AG10803 (cell line): Measurements from ENCODE around the gene DDX47.

Source experiments
- DNase-seq: peaks from one replicate; pipeline ENCODE4 v3.0.0; 2010; ENCODE audit warnings: low read depth
- H3K4me3 ChIP-seq: 2 replicates; pipeline ENCODE4 v1.5.1; 2011; ENCODE audit warnings: mild to moderate bottlenecking, low read length, control low read depth
- TF ChIP-seq, protein P1 (sequence below): conservative IDR thresholded peaks from 2 replicates; pipeline ENCODE4 v1.5.1; 2011; ENCODE audit warnings: mild to moderate bottlenecking, low read length, control low read depth, inconsistent platforms

Gene DDX47

DNA sequence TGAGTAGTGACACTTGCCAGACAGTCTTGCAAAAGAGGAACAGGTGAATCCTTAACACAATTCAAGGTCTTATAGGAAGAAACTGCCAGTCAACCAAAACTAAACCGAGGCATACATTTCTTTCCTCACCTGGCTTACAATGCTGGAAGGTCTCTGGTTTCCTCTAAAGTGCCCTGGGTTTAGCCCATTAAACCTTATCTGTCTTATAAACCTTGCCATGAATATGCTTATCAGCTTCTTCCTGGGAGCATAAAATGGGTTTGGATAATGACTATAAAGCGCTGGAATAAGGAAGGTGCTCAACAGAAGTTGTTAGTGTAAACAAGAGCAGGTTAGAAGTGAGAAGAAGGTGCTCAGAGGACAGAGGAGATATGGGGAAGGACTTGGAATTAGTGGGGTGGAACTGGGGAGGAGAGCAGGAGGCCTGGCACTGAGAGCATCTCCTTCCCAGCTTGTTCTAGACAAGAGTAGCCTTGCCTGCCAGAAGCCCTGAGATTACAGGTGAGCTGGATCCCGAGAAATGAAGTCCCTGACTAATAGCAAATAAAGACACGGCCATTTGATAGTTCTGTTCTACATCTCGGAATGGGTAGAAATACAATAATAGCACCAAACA is 64.1 kb downstream of the DDX47 start:
- H3K4me3 ChIP-seq: no peak overlapping the region
- TF ChIP-seq, protein P1, sequence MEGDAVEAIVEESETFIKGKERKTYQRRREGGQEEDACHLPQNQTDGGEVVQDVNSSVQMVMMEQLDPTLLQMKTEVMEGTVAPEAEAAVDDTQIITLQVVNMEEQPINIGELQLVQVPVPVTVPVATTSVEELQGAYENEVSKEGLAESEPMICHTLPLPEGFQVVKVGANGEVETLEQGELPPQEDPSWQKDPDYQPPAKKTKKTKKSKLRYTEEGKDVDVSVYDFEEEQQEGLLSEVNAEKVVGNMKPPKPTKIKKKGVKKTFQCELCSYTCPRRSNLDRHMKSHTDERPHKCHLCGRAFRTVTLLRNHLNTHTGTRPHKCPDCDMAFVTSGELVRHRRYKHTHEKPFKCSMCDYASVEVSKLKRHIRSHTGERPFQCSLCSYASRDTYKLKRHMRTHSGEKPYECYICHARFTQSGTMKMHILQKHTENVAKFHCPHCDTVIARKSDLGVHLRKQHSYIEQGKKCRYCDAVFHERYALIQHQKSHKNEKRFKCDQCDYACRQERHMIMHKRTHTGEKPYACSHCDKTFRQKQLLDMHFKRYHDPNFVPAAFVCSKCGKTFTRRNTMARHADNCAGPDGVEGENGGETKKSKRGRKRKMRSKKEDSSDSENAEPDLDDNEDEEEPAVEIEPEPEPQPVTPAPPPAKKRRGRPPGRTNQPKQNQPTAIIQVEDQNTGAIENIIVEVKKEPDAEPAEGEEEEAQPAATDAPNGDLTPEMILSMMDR: no peak
- DNase-seq: no peak

DNA sequence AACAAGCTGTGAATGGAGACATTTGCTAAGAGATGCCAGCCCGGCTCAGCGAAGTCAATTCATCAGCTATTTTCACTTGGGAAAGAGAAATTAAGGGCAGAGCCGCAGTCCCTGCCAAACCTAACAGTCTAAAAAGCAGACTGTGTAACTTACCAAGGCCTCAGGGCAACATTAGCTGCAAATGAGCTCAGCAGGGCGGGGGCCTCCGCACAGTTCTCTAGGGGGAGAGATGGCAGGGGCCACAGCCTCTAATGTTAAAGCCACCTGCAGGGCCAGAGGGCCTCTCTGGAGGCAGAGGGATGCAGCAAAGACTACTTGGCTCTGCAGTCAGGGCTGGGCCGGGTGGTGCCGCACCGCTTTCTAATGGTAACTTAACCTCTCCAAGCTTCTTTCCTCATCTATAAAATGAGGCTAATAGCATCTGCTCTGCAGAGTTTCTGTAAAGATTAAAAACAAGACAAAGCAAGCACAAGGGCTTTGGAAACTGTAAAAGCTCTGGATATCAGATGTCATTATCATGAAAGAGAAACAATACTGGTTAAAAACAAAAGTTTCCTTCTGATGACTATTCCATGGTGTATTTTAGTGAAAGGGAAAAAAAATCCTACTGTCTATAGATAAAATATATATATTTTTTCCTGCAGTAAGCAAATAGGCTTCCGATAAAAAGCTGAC is 64.8 kb downstream of the DDX47 start:
- no peak overlapping the region for H3K4me3 ChIP-seq
- DNase-seq: no peak
- TF ChIP-seq, protein P1: no peak
